IPS DF 6.9 (cell line): ENCODE measurements around the gene CRB1.

Experiments
- DNase-seq: peaks from one replicate; pipeline ENCODE4 v3.0.0-alpha.2; 2013; ENCODE audit warnings: low read depth, low spot score
- H3K27ac ChIP-seq: one replicate; pipeline ENCODE4 v1.5.1; 2013; ENCODE audit warnings: low read length, control low read depth
- H3K27me3 ChIP-seq: 2 replicates; pipeline ENCODE4 v1.6.1; 2013; ENCODE audit warnings: mild to moderate bottlenecking, low read length; ENCODE audit not compliant: control insufficient read depth, insufficient read depth
- H3K36me3 ChIP-seq: 2 replicates; pipeline ENCODE4 v1.6.1; 2013; ENCODE audit warnings: low read length; ENCODE audit not compliant: control insufficient read depth, insufficient read depth
- H3K4me1 ChIP-seq: 2 replicates; pipeline ENCODE4 v1.6.1; 2013; ENCODE audit warnings: low read length; ENCODE audit not compliant: control insufficient read depth, insufficient read depth
- H3K4me3 ChIP-seq: 2 replicates; pipeline ENCODE4 v1.5.1; 2013; ENCODE audit warnings: mild to moderate bottlenecking, low read length
- H3K9me3 ChIP-seq: 2 replicates; pipeline ENCODE4 v1.6.1; 2013; ENCODE audit warnings: low read length, inconsistent platforms; ENCODE audit not compliant: control insufficient read depth, insufficient read depth
- WGBS: extraction: QIAGEN DNeasy Blood & Tissue Kit; methylation state at CpG from one replicate; pipeline ENCODE4 v1.1.7; 2013; ENCODE audit warnings: mixed read lengths, missing lambda C conversion rate; ENCODE audit not compliant: insufficient read length, insufficient coverage; 5-methylcytosine and 5-hydroxymethylcytosine counted together

The CRB1 gene

GRCh38 chr1:197510691-197511378 is 242.8 kb downstream of the CRB1 start:
- H3K27me3 ChIP-seq: no peaks in the 10 kb centered on the region
- WGBS: no CpG with 5 or more reads among the region's 4 CpGs
- H3K9me3 ChIP-seq: no peaks in the 10 kb centered on the region
- DNase-seq: no peak
- no peaks in the 10 kb centered on the region for H3K36me3 ChIP-seq
- no peak overlapping the region for H3K4me3 ChIP-seq
- H3K27ac ChIP-seq: no peak overlapping the region
- H3K4me1 ChIP-seq: no peaks in the 10 kb centered on the region

- H3K4me3 ChIP-seq: no peak overlapping the region
- no CpG with 5 or more reads among the region's 1 CpG for WGBS
- DNase-seq: no peak
Measured at GRCh38 chr1:197515421-197515820, 247.4 kb downstream of the CRB1 start.

GRCh38 chr1:197519741-197520334 is 251.8 kb downstream of the CRB1 start:
- WGBS: no CpG with 5 or more reads among the region's 1 CpG
- Histone ChIP-seq H3K4me1 (no peaks in the 10 kb centered on the region), H3K9me3 (no peaks in the 10 kb centered on the region), H3K27ac (no peak overlapping the region), H3K36me3 (no peaks in the 10 kb centered on the region), H3K27me3 (no peaks in the 10 kb centered on the region), H3K4me3 (no peak overlapping the region)
- no peak for DNase-seq

More at GRCh38 chr1:197515421-197515820, 247.4 kb downstream of the CRB1 start:
- H3K27ac ChIP-seq: no peak overlapping the region
- H3K27me3 ChIP-seq: no peaks in the 10 kb centered on the region
- no peaks in the 10 kb centered on the region for H3K4me1 ChIP-seq
- no peaks in the 10 kb centered on the region for H3K9me3 ChIP-seq
- no peaks in the 10 kb centered on the region for H3K36me3 ChIP-seq

- H3K9me3 ChIP-seq: no peaks in the 10 kb centered on the region
- H3K27ac ChIP-seq: no peak overlapping the region
- H3K4me3 ChIP-seq: no peak overlapping the region
- no CpG with 5 or more reads among the region's 2 CpGs for WGBS
- H3K4me1 ChIP-seq: no peaks in the 10 kb centered on the region
- no peaks in the 10 kb centered on the region for H3K36me3 ChIP-seq
- no peak for DNase-seq
- H3K27me3 ChIP-seq: no peaks in the 10 kb centered on the region
Measured at GRCh38 chr1:197521118-197521739, 253.2 kb downstream of the CRB1 start.

- H3K36me3 ChIP-seq: no peaks in the 10 kb centered on the region
- DNase-seq: no peak
- no peaks in the 10 kb centered on the region for H3K9me3 ChIP-seq
- H3K4me1 ChIP-seq: no peaks in the 10 kb centered on the region
- WGBS: no CpG with 5 or more reads among the region's 4 CpGs
- no peaks in the 10 kb centered on the region for H3K27me3 ChIP-seq
- H3K27ac ChIP-seq: no peak overlapping the region
- H3K4me3 ChIP-seq: no peak overlapping the region
Measured at GRCh38 chr1:197526736-197527371, 258.8 kb downstream of the CRB1 start.
